ENCODE results near the gene STRIP1. TPM values are rescaled to one million over a fixed set of nuclear protein-coding genes. Genes with fewer than 3 reads are reported as not detected.

Gene STRIP1
- 19.9 TPM for polyA plus RNA-seq (2013, experiment 1 of 2)
- polyA plus RNA-seq (2013, experiment 2 of 2) = 19.7 TPM

- H3K23ac ChIP-seq (ENCODE audit: low read length in 2 of 2) = peak within 1 kb of the TSS; percentile 49 to 91
- peak; percentile 98 for DNase-seq
- H3K27me3 ChIP-seq (ENCODE audit: control insufficient read depth in 1 of 2, insufficient read depth in 1 of 2, low read length in 2 of 2) = no peaks in the 10 kb centered on the region
- peak within 1 kb of the TSS; percentile 51 to 86 for H3K4ac ChIP-seq (ENCODE audit: low read depth in 1 of 2, low read length in 2 of 2)
- H3K9ac ChIP-seq (ENCODE audit: low read length) = peak within 1 kb of the TSS; percentile 97
- peak within 1 kb of the TSS; percentile 82 for H3K4me2 ChIP-seq (ENCODE audit: low read length, poor library complexity, severe bottlenecking)
- peaks cover 17% of the 10 kb centered on the region for H3K79me1 ChIP-seq (replicated peaks; ENCODE audit: low read length, poor library complexity, severe bottlenecking)
- peak within 1 kb of the TSS in 1 of 2 experiments; percentile 56 for H3K14ac ChIP-seq (ENCODE audit: low read length in 2 of 2)
- H2BK5ac ChIP-seq (ENCODE audit: low read depth, low read length, poor library complexity, severe bottlenecking) = peak within 1 kb of the TSS; percentile 53
- no peaks in the 10 kb centered on the region for H3K9me3 ChIP-seq (ENCODE audit: control insufficient read depth, low read length)
- H3K27ac ChIP-seq (ENCODE audit: low read length, poor library complexity, severe bottlenecking) = peak within 1 kb of the TSS; percentile 62
- peak within 1 kb of the TSS; percentile 88 to 93 for H3K4me3 ChIP-seq (ENCODE audit: insufficient read depth in 1 of 2, low read depth in 1 of 2, low read length in 2 of 2)
- H3K18ac ChIP-seq (ENCODE audit: low read depth in 1 of 2, low read length in 2 of 2) = peak within 1 kb of the TSS; percentile 52 to 96
- H3K36me3 ChIP-seq (ENCODE audit: control insufficient read depth in 1 of 2, insufficient read depth in 2 of 2, low read depth in 1 of 2, low read length in 2 of 2) = peaks cover 16 to 24% of the 10 kb centered on the region in 2 experiments
- H2BK15ac ChIP-seq (ENCODE audit: low read depth, poor library complexity, severe bottlenecking) = peak within 1 kb of the TSS; percentile 95
- peak within 1 kb of the TSS; percentile 67 for H4K8ac ChIP-seq (ENCODE audit: low read length)
- H2AFZ ChIP-seq (ENCODE audit: low read depth, low read length) = peak within 1 kb of the TSS; percentile 92
- under 1% methylated on average over 66 of the region's 66 CpGs for WGBS
- H3K4me1 ChIP-seq (ENCODE audit: control insufficient read depth, insufficient read depth, low read depth, low read length) = no peaks in the 10 kb centered on the region
- peak within 1 kb of the TSS; percentile 54 for H2BK120ac ChIP-seq (ENCODE audit: low read depth, low read length)
- H2BK12ac ChIP-seq (ENCODE audit: low read length in 2 of 2) = peak within 1 kb of the TSS in 1 of 2 experiments; percentile 79
- peak within 1 kb of the TSS; percentile 63 for H2AK5ac ChIP-seq (ENCODE audit: low read length, severe bottlenecking)
- H4K91ac ChIP-seq (ENCODE audit: low read length) = peak within 1 kb of the TSS; percentile 57
Observed at GRCh38 chr1:110034451-110035235, at the start of gene STRIP1. STRIP1 (plus strand) TSS chr1:110034624; CDS start chr1:110034638, 14 bp downstream.

GRCh38 chr1:109985247-109986053 lies 49.0 kb upstream of the STRIP1 start:
- H3K18ac ChIP-seq (ENCODE audit: low read depth in 1 of 2, low read length in 2 of 2) = peak overlapping the region; percentile 89 to 93

GRCh38 chr1:109986054-109986444 lies 48.4 kb upstream of the STRIP1 start:
- Histone ChIP-seq H3K23ac (ENCODE audit: low read length in 2 of 2) (no peak overlapping the region), H2AK5ac (ENCODE audit: low read length, severe bottlenecking) (no peak overlapping the region), H2BK120ac (ENCODE audit: low read depth, low read length) (no peak overlapping the region), H3K27me3 (ENCODE audit: control insufficient read depth in 1 of 2, insufficient read depth in 1 of 2, low read length in 2 of 2) (no peaks in the 10 kb centered on the region), H3K4me2 (ENCODE audit: low read length, poor library complexity, severe bottlenecking) (peak overlapping the region; percentile 69), H2BK5ac (ENCODE audit: low read depth, low read length, poor library complexity, severe bottlenecking) (no peak overlapping the region), H3K4me3 (ENCODE audit: insufficient read depth in 1 of 2, low read depth in 1 of 2, low read length in 2 of 2) (peak overlapping the region in 1 of 2 experiments; percentile 88), H3K79me1 (replicated peaks; ENCODE audit: low read length, poor library complexity, severe bottlenecking) (peaks cover 9% of the 10 kb centered on the region), H3K4ac (ENCODE audit: low read depth in 1 of 2, low read length in 2 of 2) (no peak overlapping the region), H4K91ac (ENCODE audit: low read length) (no peak overlapping the region), H4K8ac (ENCODE audit: low read length) (no peak overlapping the region), H3K18ac (ENCODE audit: low read depth in 1 of 2, low read length in 2 of 2) (no peak overlapping the region), H3K4me1 (ENCODE audit: control insufficient read depth, insufficient read depth, low read depth, low read length) (peaks cover 11% of the 10 kb centered on the region), H3K27ac (ENCODE audit: low read length, poor library complexity, severe bottlenecking) (no peak overlapping the region), H3K36me3 (ENCODE audit: control insufficient read depth in 1 of 2, insufficient read depth in 2 of 2, low read depth in 1 of 2, low read length in 2 of 2) (peaks cover 0 to 27% of the 10 kb centered on the region in 2 experiments), H3K9me3 (ENCODE audit: control insufficient read depth, low read length) (no peaks in the 10 kb centered on the region), H3K9ac (ENCODE audit: low read length) (peak overlapping the region; percentile 98), H2BK12ac (ENCODE audit: low read length in 2 of 2) (no peak overlapping the region), H2AFZ (ENCODE audit: low read depth, low read length) (no peak overlapping the region), H3K14ac (ENCODE audit: low read length in 2 of 2) (no peak overlapping the region), H2BK15ac (ENCODE audit: low read depth, poor library complexity, severe bottlenecking) (no peak overlapping the region)
- no peak for DNase-seq
- no CpG with 5 or more reads among the region's 3 CpGs for WGBS

More at GRCh38 chr1:109985247-109986053, 49.0 kb upstream of the STRIP1 start:
- peak overlapping the region; percentile 98 for H3K9ac ChIP-seq (ENCODE audit: low read length)
- H2BK15ac ChIP-seq (ENCODE audit: low read depth, poor library complexity, severe bottlenecking) = peak overlapping the region; percentile 80
- no peaks in the 10 kb centered on the region for H3K9me3 ChIP-seq (ENCODE audit: control insufficient read depth, low read length)
- peak overlapping the region; percentile 59 to 85 for H3K4ac ChIP-seq (ENCODE audit: low read depth in 1 of 2, low read length in 2 of 2)
- WGBS = 11% methylated on average over 19 of the region's 22 CpGs
- H3K14ac ChIP-seq (ENCODE audit: low read length in 2 of 2) = peak overlapping the region in 1 of 2 experiments; percentile 5
- H2AFZ ChIP-seq (ENCODE audit: low read depth, low read length) = no peak overlapping the region
- peak overlapping the region; percentile 88 to 90 for H3K4me3 ChIP-seq (ENCODE audit: insufficient read depth in 1 of 2, low read depth in 1 of 2, low read length in 2 of 2)
- H3K4me2 ChIP-seq (ENCODE audit: low read length, poor library complexity, severe bottlenecking) = peak overlapping the region; percentile 69
- H3K27ac ChIP-seq (ENCODE audit: low read length, poor library complexity, severe bottlenecking) = no peak overlapping the region
- H3K23ac ChIP-seq (ENCODE audit: low read length in 2 of 2) = peak overlapping the region in 1 of 2 experiments; percentile 93
- H2BK5ac ChIP-seq (ENCODE audit: low read depth, low read length, poor library complexity, severe bottlenecking) = no peak overlapping the region
- H3K27me3 ChIP-seq (ENCODE audit: control insufficient read depth in 1 of 2, insufficient read depth in 1 of 2, low read length in 2 of 2) = no peaks in the 10 kb centered on the region
- peaks cover 9% of the 10 kb centered on the region for H3K79me1 ChIP-seq (replicated peaks; ENCODE audit: low read length, poor library complexity, severe bottlenecking)
- peaks cover 16% of the 10 kb centered on the region for H3K4me1 ChIP-seq (ENCODE audit: control insufficient read depth, insufficient read depth, low read depth, low read length)
- no peak for DNase-seq
- no peak overlapping the region for H2AK5ac ChIP-seq (ENCODE audit: low read length, severe bottlenecking)
- H3K36me3 ChIP-seq (ENCODE audit: control insufficient read depth in 1 of 2, insufficient read depth in 2 of 2, low read depth in 1 of 2, low read length in 2 of 2) = peaks cover 0 to 21% of the 10 kb centered on the region in 2 experiments
- no peak overlapping the region for H4K8ac ChIP-seq (ENCODE audit: low read length)
- peak overlapping the region; percentile 69 for H2BK120ac ChIP-seq (ENCODE audit: low read depth, low read length)
- peak overlapping the region in 1 of 2 experiments; percentile 3 for H2BK12ac ChIP-seq (ENCODE audit: low read length in 2 of 2)
- peak overlapping the region; percentile 84 for H4K91ac ChIP-seq (ENCODE audit: low read length)

All from mesenchymal stem cell (in vitro differentiated cells and primary cell).